Panc1 (cell line): ENCODE results near the gene PRPF19.

Source experiments
- CTCF ChIP-seq: fragments of 450-650 bp; IDR thresholded peaks from 2 replicates; pipeline ENCODE4 v1.5.1; 2017; ENCODE audit warnings: mild to moderate bottlenecking
- POLR2AphosphoS5 ChIP-seq: IDR thresholded peaks from 2 replicates; pipeline ENCODE4 v1.6.1; 2012; ENCODE audit warnings: mild to moderate bottlenecking, low read depth, low read length, moderate library complexity
- SIN3A ChIP-seq: IDR thresholded peaks from 2 replicates; pipeline ENCODE4 v1.6.1; 2012; ENCODE audit warnings: low read depth, mild to moderate bottlenecking, low read length, moderate library complexity, borderline replicate concordance; ENCODE audit not compliant: insufficient read depth
- TF ChIP-seq, protein P1 (sequence below), 2 experiments: IDR thresholded peaks; 2 replicates each; pipeline ENCODE4 v1.6.1; 2011 to 2012; ENCODE audit warnings: low read depth in 2 of 2, control low read depth in 1 of 2, low read length in 1 of 2, mild to moderate bottlenecking in 1 of 2, moderate library complexity in 1 of 2; ENCODE audit not compliant: insufficient read depth in 1 of 2

DNA sequence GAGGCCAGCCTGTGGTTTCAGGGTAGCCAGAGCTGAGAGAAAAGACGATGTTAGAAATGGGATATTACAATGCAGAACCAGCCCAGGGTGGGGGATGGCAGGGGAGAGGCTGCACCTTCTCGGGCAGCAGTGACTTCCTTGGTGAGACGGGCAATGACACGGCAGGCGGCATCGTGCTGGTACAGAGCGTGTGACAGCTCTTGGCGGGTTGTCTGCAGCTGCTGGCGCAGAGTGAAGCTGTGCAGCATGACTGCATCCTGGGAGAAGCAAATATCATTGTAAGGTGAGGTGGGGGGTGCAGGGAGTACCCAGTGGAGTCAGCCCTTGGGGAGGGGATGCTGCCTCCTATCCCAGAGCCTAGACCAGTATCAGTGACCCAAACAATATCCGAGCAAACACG is 3.8 kb downstream of the PRPF19 start:
- TF ChIP-seq CTCF: no peak
- no peak for TF ChIP-seq POLR2AphosphoS5
- TF ChIP-seq, protein P1, sequence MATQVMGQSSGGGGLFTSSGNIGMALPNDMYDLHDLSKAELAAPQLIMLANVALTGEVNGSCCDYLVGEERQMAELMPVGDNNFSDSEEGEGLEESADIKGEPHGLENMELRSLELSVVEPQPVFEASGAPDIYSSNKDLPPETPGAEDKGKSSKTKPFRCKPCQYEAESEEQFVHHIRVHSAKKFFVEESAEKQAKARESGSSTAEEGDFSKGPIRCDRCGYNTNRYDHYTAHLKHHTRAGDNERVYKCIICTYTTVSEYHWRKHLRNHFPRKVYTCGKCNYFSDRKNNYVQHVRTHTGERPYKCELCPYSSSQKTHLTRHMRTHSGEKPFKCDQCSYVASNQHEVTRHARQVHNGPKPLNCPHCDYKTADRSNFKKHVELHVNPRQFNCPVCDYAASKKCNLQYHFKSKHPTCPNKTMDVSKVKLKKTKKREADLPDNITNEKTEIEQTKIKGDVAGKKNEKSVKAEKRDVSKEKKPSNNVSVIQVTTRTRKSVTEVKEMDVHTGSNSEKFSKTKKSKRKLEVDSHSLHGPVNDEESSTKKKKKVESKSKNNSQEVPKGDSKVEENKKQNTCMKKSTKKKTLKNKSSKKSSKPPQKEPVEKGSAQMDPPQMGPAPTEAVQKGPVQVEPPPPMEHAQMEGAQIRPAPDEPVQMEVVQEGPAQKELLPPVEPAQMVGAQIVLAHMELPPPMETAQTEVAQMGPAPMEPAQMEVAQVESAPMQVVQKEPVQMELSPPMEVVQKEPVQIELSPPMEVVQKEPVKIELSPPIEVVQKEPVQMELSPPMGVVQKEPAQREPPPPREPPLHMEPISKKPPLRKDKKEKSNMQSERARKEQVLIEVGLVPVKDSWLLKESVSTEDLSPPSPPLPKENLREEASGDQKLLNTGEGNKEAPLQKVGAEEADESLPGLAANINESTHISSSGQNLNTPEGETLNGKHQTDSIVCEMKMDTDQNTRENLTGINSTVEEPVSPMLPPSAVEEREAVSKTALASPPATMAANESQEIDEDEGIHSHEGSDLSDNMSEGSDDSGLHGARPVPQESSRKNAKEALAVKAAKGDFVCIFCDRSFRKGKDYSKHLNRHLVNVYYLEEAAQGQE (IDR thresholded peaks at IDR 0.05; ENCODE audit: insufficient read depth in 1 of 2, low read depth in 2 of 2, low read length in 1 of 2): no peak
- TF ChIP-seq SIN3A: no peak
